Omental fat pad (tissue), 4 donors: ENCODE data around the gene GRIA1. TPM values are rescaled to one million over a fixed set of nuclear protein-coding genes. Genes with fewer than 3 reads are reported as not detected.

Experiments
- ATAC-seq: fragments of 150-250 bp; one replicate; pipeline ENCODE4 v1.9.1; 2016; ENCODE audit warnings: mild to moderate bottlenecking, moderate library complexity; ENCODE audit not compliant: low FRiP score
- DNase-seq: peaks from one replicate; pipeline ENCODE4 v3.0.0-alpha.2; 2019; ENCODE audit warnings: low spot score
- CTCF ChIP-seq, 3 donors: fragments of 450-650 bp; IDR thresholded peaks; one replicate each; pipeline ENCODE4 v1.5.1; 2016 to 2017; ENCODE audit warnings: antibody characterized with exemption in 3 of 3, mild to moderate bottlenecking in 3 of 3, moderate library complexity in 2 of 3
- total RNA-seq, 4 donors: library from RNA; depleted of rRNA; stranded (reverse); fragments of >200 nt; gene quantifications; one replicate each; pipeline ENCODE4 v1.1.0, GENCODE V29; 2016

The GRIA1 gene
- total RNA-seq, 4 donors from 2014 or later: 1.7 to 9.6 (median 5.0) TPM; not detected in 1

- no peak for TF ChIP-seq CTCF (IDR thresholded peaks at IDR 0.05)
- DNase-seq (no peak), ATAC-seq (peak; percentile 29)
Measured at GRCh38 chr5:153513156-153513555, 22.7 kb downstream of the GRIA1 start.

GRCh38 chr5:153515301-153515700 is 24.8 kb downstream of the GRIA1 start:
- ATAC-seq (peak; percentile 68), DNase-seq (no peak)
- no peak for TF ChIP-seq CTCF (IDR thresholded peaks at IDR 0.05)

GRCh38 chr5:153516504-153517240 is 26.2 kb downstream of the GRIA1 start:
- no peak for TF ChIP-seq CTCF (IDR thresholded peaks at IDR 0.05)
- ATAC-seq (peak; percentile 60), DNase-seq (no peak)

GRCh38 chr5:153517241-153517611 is 26.8 kb downstream of the GRIA1 start:
- DNase-seq (no peak), ATAC-seq (no peak)
- no peak for TF ChIP-seq CTCF (IDR thresholded peaks at IDR 0.05)

- ATAC-seq (no peak), DNase-seq (no peak)
- TF ChIP-seq CTCF (IDR thresholded peaks at IDR 0.05): no peak
Measured at GRCh38 chr5:153520137-153520536, 29.7 kb downstream of the GRIA1 start.

- ATAC-seq (no peak), DNase-seq (no peak)
- no peak for TF ChIP-seq CTCF (IDR thresholded peaks at IDR 0.05)
Measured at GRCh38 chr5:153520952-153521351, 30.5 kb downstream of the GRIA1 start.

- no peak for TF ChIP-seq CTCF (IDR thresholded peaks at IDR 0.05)
- DNase-seq: no peak
- no peak for ATAC-seq
Measured at GRCh38 chr5:153523211-153523610, 32.7 kb downstream of the GRIA1 start.
